Mucosa of stomach (tissue), 1 donor: ENCODE data around the gene PCSK2.

Experiments used
- H3K27me3 ChIP-seq: one replicate; pipeline ENCODE4 v1.7.0; 2013; ENCODE audit warnings: mild to moderate bottlenecking, low read length; ENCODE audit not compliant: control insufficient read depth, insufficient read depth
- H3K36me3 ChIP-seq: one replicate; pipeline ENCODE4 v1.7.0; 2013; ENCODE audit warnings: low read length; ENCODE audit not compliant: control insufficient read depth, insufficient read depth
- H3K4me1 ChIP-seq: one replicate; pipeline ENCODE4 v1.7.0; 2013; ENCODE audit warnings: mild to moderate bottlenecking, low read length; ENCODE audit not compliant: control insufficient read depth, insufficient read depth
- H3K4me3 ChIP-seq: one replicate; pipeline ENCODE4 v1.7.0; 2013; ENCODE audit warnings: low read length
- H3K9ac ChIP-seq: one replicate; pipeline ENCODE4 v1.7.0; 2013; ENCODE audit warnings: mild to moderate bottlenecking, low read length, moderate library complexity
- H3K9me3 ChIP-seq: one replicate; pipeline ENCODE4 v1.7.0; 2013; ENCODE audit warnings: mild to moderate bottlenecking, low read length, moderate library complexity; ENCODE audit not compliant: control insufficient read depth
- donor health status: Pancreatic carcinoma.

Gene PCSK2

GRCh38 chr20:17345321-17345720 is 118.5 kb downstream of the PCSK2 start:
- no peaks in the 10 kb centered on the region for H3K4me1 ChIP-seq
- no peaks in the 10 kb centered on the region for H3K27me3 ChIP-seq
- no peaks in the 10 kb centered on the region for H3K9me3 ChIP-seq
- H3K9ac ChIP-seq = no peak overlapping the region
- H3K36me3 ChIP-seq = no peaks in the 10 kb centered on the region
- H3K4me3 ChIP-seq = no peak overlapping the region

GRCh38 chr20:17350321-17350720 is 123.5 kb downstream of the PCSK2 start:
- Histone ChIP-seq H3K4me3 (no peak overlapping the region), H3K9ac (no peak overlapping the region), H3K27me3 (no peaks in the 10 kb centered on the region), H3K36me3 (no peaks in the 10 kb centered on the region), H3K4me1 (no peaks in the 10 kb centered on the region), H3K9me3 (no peaks in the 10 kb centered on the region)

GRCh38 chr20:17357238-17357637 is 130.4 kb downstream of the PCSK2 start:
- Histone ChIP-seq H3K9ac (no peak overlapping the region), H3K4me1 (peaks cover 7% of the 10 kb centered on the region)

GRCh38 chr20:17358854-17359253 is 132.0 kb downstream of the PCSK2 start:
- Histone ChIP-seq H3K9me3 (no peaks in the 10 kb centered on the region), H3K4me1 (peaks cover 7% of the 10 kb centered on the region), H3K4me3 (no peak overlapping the region), H3K9ac (no peak overlapping the region), H3K27me3 (no peaks in the 10 kb centered on the region), H3K36me3 (no peaks in the 10 kb centered on the region)

More at GRCh38 chr20:17357238-17357637, 130.4 kb downstream of the PCSK2 start:
- H3K27me3 ChIP-seq = no peaks in the 10 kb centered on the region
- H3K36me3 ChIP-seq = no peaks in the 10 kb centered on the region
- H3K9me3 ChIP-seq = no peaks in the 10 kb centered on the region
- H3K4me3 ChIP-seq = no peak overlapping the region

GRCh38 chr20:17364681-17365080 is 137.8 kb downstream of the PCSK2 start:
- H3K9me3 ChIP-seq = no peaks in the 10 kb centered on the region

GRCh38 chr20:17365831-17366230 is 139.0 kb downstream of the PCSK2 start:
- no peak overlapping the region for H3K9ac ChIP-seq
- H3K9me3 ChIP-seq = no peaks in the 10 kb centered on the region
- H3K36me3 ChIP-seq = no peaks in the 10 kb centered on the region
- H3K4me3 ChIP-seq = no peak overlapping the region
- no peaks in the 10 kb centered on the region for H3K4me1 ChIP-seq
- H3K27me3 ChIP-seq = no peaks in the 10 kb centered on the region

More at GRCh38 chr20:17364681-17365080, 137.8 kb downstream of the PCSK2 start:
- Histone ChIP-seq H3K27me3 (no peaks in the 10 kb centered on the region), H3K4me1 (no peaks in the 10 kb centered on the region), H3K4me3 (no peak overlapping the region), H3K36me3 (no peaks in the 10 kb centered on the region), H3K9ac (no peak overlapping the region)

GRCh38 chr20:17369506-17369905 is 142.7 kb downstream of the PCSK2 start:
- Histone ChIP-seq H3K9me3 (no peaks in the 10 kb centered on the region), H3K9ac (no peak overlapping the region), H3K36me3 (no peaks in the 10 kb centered on the region), H3K4me3 (no peak overlapping the region), H3K27me3 (no peaks in the 10 kb centered on the region), H3K4me1 (no peaks in the 10 kb centered on the region)

GRCh38 chr20:17372806-17373440 is 146.1 kb downstream of the PCSK2 start:
- no peaks in the 10 kb centered on the region for H3K36me3 ChIP-seq
- H3K4me3 ChIP-seq = no peak overlapping the region
- no peaks in the 10 kb centered on the region for H3K9me3 ChIP-seq
- no peaks in the 10 kb centered on the region for H3K27me3 ChIP-seq
- no peaks in the 10 kb centered on the region for H3K4me1 ChIP-seq
- no peak overlapping the region for H3K9ac ChIP-seq

- Histone ChIP-seq H3K9ac (no peak overlapping the region), H3K27me3 (no peaks in the 10 kb centered on the region), H3K9me3 (no peaks in the 10 kb centered on the region), H3K4me1 (no peaks in the 10 kb centered on the region), H3K4me3 (no peak overlapping the region), H3K36me3 (no peaks in the 10 kb centered on the region)
Observed at GRCh38 chr20:17374086-17374485, 147.2 kb downstream of the PCSK2 start.

- Histone ChIP-seq H3K9me3 (no peaks in the 10 kb centered on the region), H3K9ac (no peak overlapping the region), H3K36me3 (no peaks in the 10 kb centered on the region), H3K4me1 (no peaks in the 10 kb centered on the region), H3K4me3 (no peak overlapping the region), H3K27me3 (no peaks in the 10 kb centered on the region)
Observed at GRCh38 chr20:17376031-17376430, 149.2 kb downstream of the PCSK2 start.

GRCh38 chr20:17377231-17377630 is 150.4 kb downstream of the PCSK2 start:
- H3K9ac ChIP-seq = no peak overlapping the region

GRCh38 chr20:17379651-17380050 is 152.8 kb downstream of the PCSK2 start:
- no peaks in the 10 kb centered on the region for H3K27me3 ChIP-seq
- H3K36me3 ChIP-seq = no peaks in the 10 kb centered on the region
- no peak overlapping the region for H3K4me3 ChIP-seq
- H3K4me1 ChIP-seq = no peaks in the 10 kb centered on the region
- no peaks in the 10 kb centered on the region for H3K9me3 ChIP-seq
- H3K9ac ChIP-seq = no peak overlapping the region

More at GRCh38 chr20:17377231-17377630, 150.4 kb downstream of the PCSK2 start:
- H3K4me3 ChIP-seq = no peak overlapping the region
- H3K9me3 ChIP-seq = no peaks in the 10 kb centered on the region
- no peaks in the 10 kb centered on the region for H3K27me3 ChIP-seq
- no peaks in the 10 kb centered on the region for H3K4me1 ChIP-seq
- no peaks in the 10 kb centered on the region for H3K36me3 ChIP-seq

GRCh38 chr20:17380801-17381200 is 154.0 kb downstream of the PCSK2 start:
- H3K4me1 ChIP-seq = no peaks in the 10 kb centered on the region
- no peaks in the 10 kb centered on the region for H3K27me3 ChIP-seq
- no peak overlapping the region for H3K4me3 ChIP-seq
- H3K36me3 ChIP-seq = no peaks in the 10 kb centered on the region
- no peaks in the 10 kb centered on the region for H3K9me3 ChIP-seq
- H3K9ac ChIP-seq = no peak overlapping the region
